HG03280 (cell line): ENCODE data around the gene PRMT3.
"Not testable (repeated sequence)": the region's sequence is repeated elsewhere in the genome, so short reads cannot be mapped to it uniquely, and the experiment has no call there.

Experiments used
- ATAC-seq: cut with Tn5 transposase; IDR thresholded peaks from one replicate; pipeline ENCODE4 v1.9.1; 2021; ENCODE audit warnings: mild to moderate bottlenecking, moderate library complexity; ENCODE audit not compliant: unreplicated experiment

PRMT3 gene

GRCh38 chr11:20497124-20497792 is 109.7 kb downstream of the PRMT3 start:
- no peak for ATAC-seq

GRCh38 chr11:20501252-20501651 is 113.7 kb downstream of the PRMT3 start:
- no peak for ATAC-seq

- no peak for ATAC-seq
Measured at GRCh38 chr11:20501971-20502370, 114.5 kb downstream of the PRMT3 start.

- ATAC-seq: no peak
Measured at GRCh38 chr11:20511982-20512381, 124.5 kb downstream of the PRMT3 start.

GRCh38 chr11:20512869-20513268 is 125.4 kb downstream of the PRMT3 start:
- ATAC-seq: no peak

- ATAC-seq: no peak
Measured at GRCh38 chr11:20518323-20518834, 130.9 kb downstream of the PRMT3 start.

- ATAC-seq: no peak
Measured at GRCh38 chr11:20522536-20522935, 135.0 kb downstream of the PRMT3 start.

- ATAC-seq: no peak
Measured at GRCh38 chr11:20529757-20530156, 142.2 kb downstream of the PRMT3 start.

- ATAC-seq: no peak
Measured at GRCh38 chr11:20530942-20531703, 143.6 kb downstream of the PRMT3 start.

GRCh38 chr11:20535271-20535881 is 147.9 kb downstream of the PRMT3 start:
- ATAC-seq: no peak

GRCh38 chr11:20536365-20536764 is 148.8 kb downstream of the PRMT3 start:
- no peak for ATAC-seq

GRCh38 chr11:20536784-20537183 is 149.3 kb downstream of the PRMT3 start:
- no peak for ATAC-seq

GRCh38 chr11:20541503-20541902 is 154.0 kb downstream of the PRMT3 start:
- ATAC-seq: no peak

GRCh38 chr11:20544603-20545237 is 157.2 kb downstream of the PRMT3 start:
- ATAC-seq: no peak

GRCh38 chr11:20547411-20547810 is 159.9 kb downstream of the PRMT3 start:
- ATAC-seq: no peak

- no peak for ATAC-seq
Measured at GRCh38 chr11:20551096-20551495, 163.6 kb downstream of the PRMT3 start.

- ATAC-seq: no peak
Measured at GRCh38 chr11:20555783-20556182, 168.3 kb downstream of the PRMT3 start.

- ATAC-seq: not testable (repeated sequence)
Measured at GRCh38 chr11:20556396-20556795, 168.9 kb downstream of the PRMT3 start.

GRCh38 chr11:20558741-20559140 is 171.2 kb downstream of the PRMT3 start:
- no peak for ATAC-seq
